ES-I3 (cell line): Measurements from ENCODE around the gene NCKAP1.
"Not testable (repeated sequence)": the region's sequence is repeated elsewhere in the genome, so short reads cannot be mapped to it uniquely, and the experiment has no call there.

Experiments used
- H3K36me3 ChIP-seq: 2 replicates; pipeline ENCODE4 v1.6.1; 2013; ENCODE audit warnings: mild to moderate bottlenecking, low read length, control low read depth, moderate library complexity; ENCODE audit not compliant: insufficient read depth
- H3K4me1 ChIP-seq: 2 replicates; pipeline ENCODE4 v1.6.1; 2013; ENCODE audit warnings: mild to moderate bottlenecking, control low read depth, low read length; ENCODE audit not compliant: insufficient read depth
- H3K9ac ChIP-seq: 2 replicates; pipeline ENCODE4 v1.6.1; 2013; ENCODE audit warnings: low read depth, mild to moderate bottlenecking, low read length, moderate library complexity
- H3K9me3 ChIP-seq: 2 replicates; pipeline ENCODE4 v1.6.1; 2013; ENCODE audit warnings: mild to moderate bottlenecking, low read length, moderate library complexity; ENCODE audit not compliant: control insufficient read depth, insufficient read depth

NCKAP1 gene

GRCh38 chr2:182911813-182912517, 126.3 kb downstream of the NCKAP1 start:
- H3K9me3 ChIP-seq, result no peaks in the 10 kb centered on the region
- peaks cover 10% of the 10 kb centered on the region for H3K4me1 ChIP-seq
- peaks cover 8% of the 10 kb centered on the region for H3K36me3 ChIP-seq
- no peak overlapping the region for H3K9ac ChIP-seq

- Histone ChIP-seq H3K36me3 (peaks cover 8% of the 10 kb centered on the region), H3K4me1 (peaks cover 10% of the 10 kb centered on the region), H3K9ac (no peak overlapping the region), H3K9me3 (no peaks in the 10 kb centered on the region)
Observed at GRCh38 chr2:182910965-182911364, 127.3 kb downstream of the NCKAP1 start.

- no peak overlapping the region for H3K9ac ChIP-seq
Observed at GRCh38 chr2:182907081-182907830, 131.0 kb downstream of the NCKAP1 start.

GRCh38 chr2:182906454-182906853, 131.8 kb downstream of the NCKAP1 start:
- no peaks in the 10 kb centered on the region for H3K9me3 ChIP-seq
- peaks cover 10% of the 10 kb centered on the region for H3K4me1 ChIP-seq
- 0 out of 2 replicates have a peak, but pooled peaks cover 4% of the 10 kb centered on the region for H3K36me3 ChIP-seq
- no peak overlapping the region for H3K9ac ChIP-seq

More at GRCh38 chr2:182907081-182907830, 131.0 kb downstream of the NCKAP1 start:
- 0 out of 2 replicates have a peak, but pooled peaks cover 4% of the 10 kb centered on the region for H3K36me3 ChIP-seq
- peaks cover 10% of the 10 kb centered on the region for H3K4me1 ChIP-seq
- no peaks in the 10 kb centered on the region for H3K9me3 ChIP-seq

- 0 out of 2 replicates have a peak, but pooled peaks cover 3% of the 10 kb centered on the region for H3K36me3 ChIP-seq
- H3K4me1 ChIP-seq, result peaks cover 10% of the 10 kb centered on the region
- no peaks in the 10 kb centered on the region for H3K9me3 ChIP-seq
- no peak overlapping the region for H3K9ac ChIP-seq
Observed at GRCh38 chr2:182904844-182905243, 133.4 kb downstream of the NCKAP1 start.

- H3K36me3 ChIP-seq, result no peaks in the 10 kb centered on the region
- no peaks in the 10 kb centered on the region for H3K9me3 ChIP-seq
- peaks cover 10% of the 10 kb centered on the region for H3K4me1 ChIP-seq
- no peak overlapping the region for H3K9ac ChIP-seq
Observed at GRCh38 chr2:182903566-182903965, 134.7 kb downstream of the NCKAP1 start.

GRCh38 chr2:182901748-182902147, 136.5 kb downstream of the NCKAP1 start:
- Histone ChIP-seq H3K9ac (no peak overlapping the region), H3K4me1 (no peaks in the 10 kb centered on the region), H3K9me3 (no peaks in the 10 kb centered on the region), H3K36me3 (no peaks in the 10 kb centered on the region)

- Histone ChIP-seq H3K9ac (no peak overlapping the region), H3K9me3 (0 out of 2 replicates have a peak, but pooled peaks cover under 1% of the 10 kb centered on the region), H3K4me1 (no peaks in the 10 kb centered on the region), H3K36me3 (no peaks in the 10 kb centered on the region)
Observed at GRCh38 chr2:182898718-182899117, 139.5 kb downstream of the NCKAP1 start.

- Histone ChIP-seq H3K4me1 (no peaks in the 10 kb centered on the region), H3K36me3 (no peaks in the 10 kb centered on the region), H3K9ac (no peak overlapping the region), H3K9me3 (0 out of 2 replicates have a peak, but pooled peaks cover 6% of the 10 kb centered on the region)
Observed at GRCh38 chr2:182897137-182897536, 141.1 kb downstream of the NCKAP1 start.

- no peaks in the 10 kb centered on the region for H3K36me3 ChIP-seq
- H3K9ac ChIP-seq, result no peak overlapping the region
- no peaks in the 10 kb centered on the region for H3K4me1 ChIP-seq
- H3K9me3 ChIP-seq, result 0 out of 2 replicates have a peak, but pooled peaks cover 6% of the 10 kb centered on the region
Observed at GRCh38 chr2:182895798-182896197, 142.5 kb downstream of the NCKAP1 start.

GRCh38 chr2:182895169-182895568, 143.1 kb downstream of the NCKAP1 start:
- H3K9ac ChIP-seq, result no peak overlapping the region
- H3K36me3 ChIP-seq, result no peaks in the 10 kb centered on the region
- H3K9me3 ChIP-seq, result 0 out of 2 replicates have a peak, but pooled peaks cover 6% of the 10 kb centered on the region
- no peaks in the 10 kb centered on the region for H3K4me1 ChIP-seq

GRCh38 chr2:182894174-182894573, 144.1 kb downstream of the NCKAP1 start:
- Histone ChIP-seq H3K36me3 (no peaks in the 10 kb centered on the region), H3K4me1 (no peaks in the 10 kb centered on the region), H3K9ac (no peak overlapping the region), H3K9me3 (0 out of 2 replicates have a peak, but pooled peaks cover 6% of the 10 kb centered on the region)

GRCh38 chr2:182893666-182894065, 144.6 kb downstream of the NCKAP1 start:
- no peak overlapping the region for H3K9ac ChIP-seq
- no peaks in the 10 kb centered on the region for H3K4me1 ChIP-seq
- 0 out of 2 replicates have a peak, but pooled peaks cover 6% of the 10 kb centered on the region for H3K9me3 ChIP-seq
- no peaks in the 10 kb centered on the region for H3K36me3 ChIP-seq

GRCh38 chr2:182893035-182893434, 145.2 kb downstream of the NCKAP1 start:
- not testable (repeated sequence) for H3K36me3 ChIP-seq, H3K9ac ChIP-seq, H3K4me1 ChIP-seq, H3K9me3 ChIP-seq

- Histone ChIP-seq H3K9me3 (0 out of 2 replicates have a peak, but pooled peaks cover 6% of the 10 kb centered on the region), H3K4me1 (no peaks in the 10 kb centered on the region), H3K9ac (no peak overlapping the region), H3K36me3 (no peaks in the 10 kb centered on the region)
Observed at GRCh38 chr2:182891611-182892010, 146.6 kb downstream of the NCKAP1 start.
